NT2/D1 (cell line): ENCODE data around the gene KCNH1.

Source experiments
- DNase-seq: peaks from one replicate; pipeline ENCODE4 v3.0.0-alpha.2; 2011; ENCODE audit warnings: low read depth, low spot score
- H3K27me3 ChIP-seq: 2 replicates; pipeline ENCODE4 v1.6.0; 2011; ENCODE audit warnings: mild to moderate bottlenecking; ENCODE audit not compliant: insufficient read length, insufficient read depth
- H3K36me3 ChIP-seq: 2 replicates; pipeline ENCODE4 v1.6.1; 2011; ENCODE audit warnings: mild to moderate bottlenecking, low read length, mixed read lengths; ENCODE audit not compliant: insufficient read depth, insufficient read length
- H3K4me1 ChIP-seq: 2 replicates; pipeline ENCODE4 v1.5.1; 2011; ENCODE audit not compliant: insufficient read depth, insufficient read length
- H3K4me3 ChIP-seq: 2 replicates; pipeline ENCODE4 v1.5.1; 2011; ENCODE audit warnings: low read depth; ENCODE audit not compliant: insufficient read length
- H3K9ac ChIP-seq: 2 replicates; pipeline ENCODE4 v1.6.0; 2011; ENCODE audit warnings: low read depth; ENCODE audit not compliant: insufficient read length
- H3K9me3 ChIP-seq: 2 replicates; pipeline ENCODE4 v1.5.1; 2011; ENCODE audit warnings: mild to moderate bottlenecking, low read length; ENCODE audit not compliant: insufficient read depth
- SUZ12 ChIP-seq: IDR thresholded peaks from 2 replicates; pipeline ENCODE4 v1.6.1; 2011; ENCODE audit not compliant: insufficient read length, insufficient read depth; ENCODE audit errors: extremely low read depth
- YY1 ChIP-seq: IDR thresholded peaks from 2 replicates; pipeline ENCODE4 v1.6.1; 2011; ENCODE audit not compliant: insufficient read length, insufficient read depth
- ZNF274 ChIP-seq: IDR thresholded peaks from 2 replicates; pipeline ENCODE4 v1.6.1; 2011; ENCODE audit warnings: mild to moderate bottlenecking, low read depth, low read length

The KCNH1 gene

GRCh38 chr1:210653771-210654170 is 480.2 kb downstream of the KCNH1 start:
- no peak for DNase-seq
- Histone ChIP-seq H3K36me3 (no peaks in the 10 kb centered on the region), H3K9ac (no peak overlapping the region), H3K27me3 (no peaks in the 10 kb centered on the region), H3K4me3 (no peak overlapping the region), H3K9me3 (no peaks in the 10 kb centered on the region; the same call in 1 of the 2 replicates), H3K4me1 (no peaks in the 10 kb centered on the region)
- TF ChIP-seq ZNF274 (no peak), YY1 (no peak), SUZ12 (no peak)

GRCh38 chr1:210652329-210652954 is 481.5 kb downstream of the KCNH1 start:
- Histone ChIP-seq H3K9ac (no peak overlapping the region), H3K4me3 (no peak overlapping the region), H3K4me1 (no peaks in the 10 kb centered on the region), H3K27me3 (no peaks in the 10 kb centered on the region), H3K9me3 (no peaks in the 10 kb centered on the region), H3K36me3 (no peaks in the 10 kb centered on the region)
- no peak for DNase-seq
- TF ChIP-seq SUZ12 (no peak), ZNF274 (no peak), YY1 (no peak)

GRCh38 chr1:210650403-210650802 is 483.5 kb downstream of the KCNH1 start:
- no peak for TF ChIP-seq SUZ12

GRCh38 chr1:210648588-210649269 is 485.2 kb downstream of the KCNH1 start:
- Histone ChIP-seq H3K36me3 (no peaks in the 10 kb centered on the region), H3K27me3 (no peaks in the 10 kb centered on the region), H3K9ac (no peak overlapping the region), H3K9me3 (no peaks in the 10 kb centered on the region), H3K4me1 (no peaks in the 10 kb centered on the region), H3K4me3 (no peak overlapping the region)
- DNase-seq: no peak
- TF ChIP-seq SUZ12 (no peak), ZNF274 (no peak), YY1 (no peak)

More at GRCh38 chr1:210650403-210650802, 483.5 kb downstream of the KCNH1 start:
- Histone ChIP-seq H3K9ac (no peak overlapping the region), H3K36me3 (no peaks in the 10 kb centered on the region), H3K4me3 (no peak overlapping the region), H3K9me3 (no peaks in the 10 kb centered on the region), H3K4me1 (no peaks in the 10 kb centered on the region), H3K27me3 (no peaks in the 10 kb centered on the region)
- DNase-seq: no peak

GRCh38 chr1:210647406-210648333 is 486.3 kb downstream of the KCNH1 start:
- H3K27me3 ChIP-seq: no peaks in the 10 kb centered on the region
- DNase-seq: no peak
- H3K4me1 ChIP-seq: no peaks in the 10 kb centered on the region
- H3K4me3 ChIP-seq: no peak overlapping the region
- no peaks in the 10 kb centered on the region for H3K36me3 ChIP-seq
- no peaks in the 10 kb centered on the region for H3K9me3 ChIP-seq
- no peak for TF ChIP-seq ZNF274
- no peak for TF ChIP-seq YY1
- H3K9ac ChIP-seq: no peak overlapping the region

- H3K4me1 ChIP-seq: no peaks in the 10 kb centered on the region
- no peaks in the 10 kb centered on the region for H3K27me3 ChIP-seq
- no peaks in the 10 kb centered on the region for H3K36me3 ChIP-seq
- no peak for DNase-seq
- H3K9ac ChIP-seq: no peak overlapping the region
- TF ChIP-seq SUZ12: no peak
- no peak for TF ChIP-seq YY1
- TF ChIP-seq ZNF274: no peak
- H3K9me3 ChIP-seq: no peaks in the 10 kb centered on the region
- H3K4me3 ChIP-seq: no peak overlapping the region
Observed at GRCh38 chr1:210646258-210646616, 487.7 kb downstream of the KCNH1 start.

GRCh38 chr1:210645582-210646257 is 488.2 kb downstream of the KCNH1 start:
- Histone ChIP-seq H3K4me1 (no peaks in the 10 kb centered on the region), H3K9ac (no peak overlapping the region), H3K9me3 (no peaks in the 10 kb centered on the region), H3K27me3 (no peaks in the 10 kb centered on the region), H3K4me3 (no peak overlapping the region), H3K36me3 (no peaks in the 10 kb centered on the region)
- TF ChIP-seq YY1 (no peak), SUZ12 (no peak), ZNF274 (no peak)
- DNase-seq: no peak
